Panc1 (cell line): ENCODE data around the gene UBE2K.

Source experiments
- POLR2AphosphoS5 ChIP-seq: IDR thresholded peaks from 2 replicates; pipeline ENCODE4 v1.6.1; 2012; ENCODE audit warnings: mild to moderate bottlenecking, low read depth, low read length, moderate library complexity
- TCF7L2 ChIP-seq: IDR thresholded peaks from 2 replicates; pipeline ENCODE4 v1.6.1; 2011; ENCODE audit warnings: mild to moderate bottlenecking, low read depth, low read length, inconsistent platforms
- TF ChIP-seq, protein P1 (sequence below): fragments of 450-650 bp; IDR thresholded peaks from 2 replicates; pipeline ENCODE4 v1.5.1; 2017; ENCODE audit warnings: mild to moderate bottlenecking
- TF ChIP-seq, protein P2 (sequence below), 2 experiments: IDR thresholded peaks; 2 replicates each; pipeline ENCODE4 v1.6.1; 2011 to 2012; ENCODE audit warnings: low read depth in 2 of 2, control low read depth in 1 of 2, low read length in 1 of 2, mild to moderate bottlenecking in 1 of 2, moderate library complexity in 1 of 2; ENCODE audit not compliant: insufficient read depth in 1 of 2

DNA sequence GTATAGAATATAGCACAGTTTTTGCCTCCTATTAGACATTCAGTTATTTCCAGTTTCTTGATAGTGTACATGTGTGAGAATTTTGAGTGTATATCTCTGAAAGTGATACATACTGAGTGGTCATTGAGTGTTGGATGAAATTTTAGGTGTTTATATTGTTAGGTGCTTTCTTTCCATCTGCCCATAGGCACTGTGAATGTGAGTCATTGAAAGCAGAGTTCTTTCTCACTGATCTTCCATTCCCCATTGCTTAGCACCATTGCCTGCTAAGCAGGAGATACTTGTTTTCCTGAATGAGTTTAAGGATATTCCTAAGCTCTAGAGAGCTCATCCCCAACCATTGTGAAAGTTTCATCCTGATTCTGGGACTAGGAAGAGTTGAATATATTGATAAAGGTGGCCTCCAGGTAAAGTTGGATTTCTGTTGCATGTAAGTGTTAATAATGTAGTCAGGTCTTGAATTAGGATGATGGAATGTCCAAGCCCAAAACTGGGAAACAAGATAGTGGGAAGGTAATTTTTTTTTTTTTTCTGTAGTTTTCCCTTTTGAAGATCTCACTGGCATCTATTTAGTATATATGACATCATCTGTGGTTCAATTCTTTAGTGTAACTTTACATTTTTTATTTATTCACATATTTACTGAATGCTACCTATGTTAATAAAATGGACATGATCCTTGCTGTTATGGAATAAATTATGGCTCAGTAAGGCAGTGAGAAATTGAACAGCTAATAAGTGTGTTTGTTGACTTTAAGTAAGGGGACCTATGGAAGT lies 22.1 kb downstream of the UBE2K start:
- TF ChIP-seq, protein P1, sequence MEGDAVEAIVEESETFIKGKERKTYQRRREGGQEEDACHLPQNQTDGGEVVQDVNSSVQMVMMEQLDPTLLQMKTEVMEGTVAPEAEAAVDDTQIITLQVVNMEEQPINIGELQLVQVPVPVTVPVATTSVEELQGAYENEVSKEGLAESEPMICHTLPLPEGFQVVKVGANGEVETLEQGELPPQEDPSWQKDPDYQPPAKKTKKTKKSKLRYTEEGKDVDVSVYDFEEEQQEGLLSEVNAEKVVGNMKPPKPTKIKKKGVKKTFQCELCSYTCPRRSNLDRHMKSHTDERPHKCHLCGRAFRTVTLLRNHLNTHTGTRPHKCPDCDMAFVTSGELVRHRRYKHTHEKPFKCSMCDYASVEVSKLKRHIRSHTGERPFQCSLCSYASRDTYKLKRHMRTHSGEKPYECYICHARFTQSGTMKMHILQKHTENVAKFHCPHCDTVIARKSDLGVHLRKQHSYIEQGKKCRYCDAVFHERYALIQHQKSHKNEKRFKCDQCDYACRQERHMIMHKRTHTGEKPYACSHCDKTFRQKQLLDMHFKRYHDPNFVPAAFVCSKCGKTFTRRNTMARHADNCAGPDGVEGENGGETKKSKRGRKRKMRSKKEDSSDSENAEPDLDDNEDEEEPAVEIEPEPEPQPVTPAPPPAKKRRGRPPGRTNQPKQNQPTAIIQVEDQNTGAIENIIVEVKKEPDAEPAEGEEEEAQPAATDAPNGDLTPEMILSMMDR: no peak
- TF ChIP-seq, protein P2, sequence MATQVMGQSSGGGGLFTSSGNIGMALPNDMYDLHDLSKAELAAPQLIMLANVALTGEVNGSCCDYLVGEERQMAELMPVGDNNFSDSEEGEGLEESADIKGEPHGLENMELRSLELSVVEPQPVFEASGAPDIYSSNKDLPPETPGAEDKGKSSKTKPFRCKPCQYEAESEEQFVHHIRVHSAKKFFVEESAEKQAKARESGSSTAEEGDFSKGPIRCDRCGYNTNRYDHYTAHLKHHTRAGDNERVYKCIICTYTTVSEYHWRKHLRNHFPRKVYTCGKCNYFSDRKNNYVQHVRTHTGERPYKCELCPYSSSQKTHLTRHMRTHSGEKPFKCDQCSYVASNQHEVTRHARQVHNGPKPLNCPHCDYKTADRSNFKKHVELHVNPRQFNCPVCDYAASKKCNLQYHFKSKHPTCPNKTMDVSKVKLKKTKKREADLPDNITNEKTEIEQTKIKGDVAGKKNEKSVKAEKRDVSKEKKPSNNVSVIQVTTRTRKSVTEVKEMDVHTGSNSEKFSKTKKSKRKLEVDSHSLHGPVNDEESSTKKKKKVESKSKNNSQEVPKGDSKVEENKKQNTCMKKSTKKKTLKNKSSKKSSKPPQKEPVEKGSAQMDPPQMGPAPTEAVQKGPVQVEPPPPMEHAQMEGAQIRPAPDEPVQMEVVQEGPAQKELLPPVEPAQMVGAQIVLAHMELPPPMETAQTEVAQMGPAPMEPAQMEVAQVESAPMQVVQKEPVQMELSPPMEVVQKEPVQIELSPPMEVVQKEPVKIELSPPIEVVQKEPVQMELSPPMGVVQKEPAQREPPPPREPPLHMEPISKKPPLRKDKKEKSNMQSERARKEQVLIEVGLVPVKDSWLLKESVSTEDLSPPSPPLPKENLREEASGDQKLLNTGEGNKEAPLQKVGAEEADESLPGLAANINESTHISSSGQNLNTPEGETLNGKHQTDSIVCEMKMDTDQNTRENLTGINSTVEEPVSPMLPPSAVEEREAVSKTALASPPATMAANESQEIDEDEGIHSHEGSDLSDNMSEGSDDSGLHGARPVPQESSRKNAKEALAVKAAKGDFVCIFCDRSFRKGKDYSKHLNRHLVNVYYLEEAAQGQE (IDR thresholded peaks at IDR 0.05; ENCODE audit: insufficient read depth in 1 of 2, low read depth in 2 of 2, low read length in 1 of 2): no peak
- TF ChIP-seq POLR2AphosphoS5: no peak
- TF ChIP-seq TCF7L2: no peak
